ENCODE results near the gene ARHGAP26.

Gene ARHGAP26

DNA sequence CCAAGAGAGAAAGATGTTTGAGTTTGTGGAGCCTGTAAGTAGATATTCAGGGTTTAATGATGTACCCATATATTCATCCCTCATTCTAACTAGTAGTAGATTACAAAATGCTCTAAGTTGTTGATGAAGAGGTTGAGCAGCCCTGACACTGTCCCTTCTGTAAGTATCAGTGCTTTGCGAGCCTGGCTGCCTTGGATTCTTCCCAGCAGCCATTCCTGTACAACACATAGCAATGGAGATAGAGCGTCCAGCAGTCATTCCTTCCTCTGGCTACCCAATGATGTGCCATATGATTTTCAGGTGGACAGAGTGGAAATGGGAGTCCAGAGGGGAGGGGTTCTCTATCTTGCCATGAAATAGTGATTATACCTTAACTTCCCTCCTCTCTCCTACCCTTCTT lies 124.1 kb downstream of the ARHGAP26 start:
- in situ Hi-C loops (cut with MboI; ENCODE audit: low sequenced_read_pairs) = loop anchor here (25.0 kb wide), 1 partner anchor 282 kb away; no protein-coding TSS in a partner anchor

GRCh38 chr5:142894749-142895148 lies 124.6 kb downstream of the ARHGAP26 start:
- in situ Hi-C loops (cut with MboI; ENCODE audit: low sequenced_read_pairs) = loop anchor here (25.0 kb wide), 1 partner anchor 282 kb away; no protein-coding TSS in a partner anchor

- in situ Hi-C loops (cut with MboI; ENCODE audit: low sequenced_read_pairs) = loop anchor here (25.0 kb wide), 1 partner anchor 284 kb away; no protein-coding TSS in a partner anchor
These were observed 126.3 kb downstream of the ARHGAP26 start for GRCh38 chr5:142896325-142897007.

DNA sequence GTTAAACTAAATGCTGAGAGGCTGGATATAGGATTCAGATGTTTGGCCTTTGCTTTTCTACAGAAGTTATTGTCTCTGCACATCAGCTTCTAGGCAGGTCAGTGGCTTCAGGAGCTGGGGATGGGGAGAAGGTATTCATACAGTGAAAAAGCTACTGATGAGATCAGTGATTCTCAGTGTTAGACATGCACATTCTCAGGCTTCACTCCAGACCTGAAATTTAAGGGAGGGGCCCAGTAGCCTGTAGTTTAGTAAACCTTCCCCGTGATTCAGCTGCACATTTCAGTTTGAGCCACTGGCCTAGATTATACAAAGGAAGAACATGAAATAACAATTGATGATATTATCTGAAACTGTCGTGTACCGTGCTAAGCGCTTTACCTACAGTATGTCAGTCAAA lies 127.2 kb downstream of the ARHGAP26 start:
- in situ Hi-C loops (cut with MboI; ENCODE audit: low sequenced_read_pairs) = loop anchor here (25.0 kb wide), 1 partner anchor 285 kb away; no protein-coding TSS in a partner anchor

- in situ Hi-C loops (cut with MboI; ENCODE audit: low sequenced_read_pairs) = loop anchor here (25.0 kb wide), 3 partner anchors 936 to 1286 kb away; no protein-coding TSS in a partner anchor
These were observed 130.8 kb downstream of the ARHGAP26 start for GRCh38 chr5:142900927-142901326.

DNA sequence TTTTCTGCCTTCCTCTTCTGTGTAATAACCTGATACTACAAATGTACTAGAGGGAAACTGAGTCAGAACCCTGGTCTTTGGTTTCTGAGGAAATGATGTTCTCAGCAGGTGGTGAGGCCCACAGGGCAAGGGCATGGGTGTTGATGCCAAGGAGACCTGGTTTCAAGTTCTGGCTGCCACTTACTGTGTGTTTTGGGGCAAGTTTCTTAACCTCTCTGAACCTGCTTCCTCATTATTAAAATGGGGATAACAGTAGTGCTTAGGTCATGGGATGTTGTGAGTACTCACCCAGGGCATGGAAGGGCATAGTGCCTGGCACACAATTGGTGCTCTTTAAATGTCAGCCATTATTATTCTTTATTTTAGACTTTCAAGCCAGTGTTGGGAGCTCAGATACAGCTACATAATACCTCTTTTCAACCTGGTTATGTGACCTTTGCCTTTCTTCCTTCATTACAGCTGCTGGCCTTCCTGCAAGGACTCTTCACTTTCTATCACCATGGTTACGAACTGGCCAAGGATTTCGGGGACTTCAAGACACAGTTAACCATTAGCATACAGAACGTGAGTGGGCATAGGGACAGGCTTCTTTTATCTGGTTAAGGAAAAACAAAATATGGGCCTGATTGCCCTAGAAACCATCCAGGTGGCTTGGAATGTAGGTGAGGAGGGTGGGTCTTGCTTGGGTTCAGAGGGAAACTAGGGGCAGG lies 131.5 kb downstream of the ARHGAP26 start:
- in situ Hi-C loops (cut with MboI; ENCODE audit: low sequenced_read_pairs) = loop anchor here (25.0 kb wide), 3 partner anchors 936 to 1286 kb away; no protein-coding TSS in a partner anchor

DNA sequence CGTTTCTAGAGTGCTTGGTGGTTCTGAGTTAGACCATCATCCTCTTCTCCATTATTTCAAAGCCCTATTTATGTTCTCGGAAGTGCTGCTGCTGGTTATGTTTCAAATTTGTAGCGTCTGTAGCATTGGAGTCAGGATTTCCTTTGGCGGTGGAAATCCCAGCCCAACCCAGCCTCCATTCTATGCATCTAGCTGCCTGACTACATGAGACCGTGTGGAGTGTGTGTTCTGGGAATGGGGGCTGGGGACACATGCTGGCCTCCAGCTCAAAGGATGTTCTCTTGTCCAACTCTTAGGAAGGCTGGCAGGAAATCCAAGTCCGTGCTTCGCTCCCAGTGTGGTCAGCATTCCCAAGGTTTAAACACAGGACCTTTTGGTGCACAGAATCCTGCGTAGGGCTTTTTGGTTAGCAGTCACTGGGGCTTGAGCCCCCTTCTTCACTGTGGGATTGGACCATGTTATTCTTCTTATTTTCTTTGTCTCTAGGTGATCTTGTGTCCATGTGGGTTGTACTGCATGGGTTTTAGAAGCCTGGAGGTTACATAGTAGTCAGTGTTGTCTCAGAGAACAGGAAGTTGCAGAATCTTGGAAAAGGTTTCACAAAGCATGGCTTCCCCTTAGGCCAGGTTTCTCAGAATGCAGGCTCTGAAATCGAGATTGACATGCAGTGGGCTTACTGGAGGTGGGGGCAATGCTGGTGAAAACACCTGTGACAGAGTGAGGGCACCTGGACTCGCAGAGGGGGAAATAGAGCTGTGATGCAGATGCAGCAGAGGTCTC lies 132.2 kb downstream of the ARHGAP26 start:
- in situ Hi-C loops (cut with MboI; ENCODE audit: low sequenced_read_pairs) = loop anchor here (25.0 kb wide), 3 partner anchors 935 to 1285 kb away; no protein-coding TSS in a partner anchor

DNA sequence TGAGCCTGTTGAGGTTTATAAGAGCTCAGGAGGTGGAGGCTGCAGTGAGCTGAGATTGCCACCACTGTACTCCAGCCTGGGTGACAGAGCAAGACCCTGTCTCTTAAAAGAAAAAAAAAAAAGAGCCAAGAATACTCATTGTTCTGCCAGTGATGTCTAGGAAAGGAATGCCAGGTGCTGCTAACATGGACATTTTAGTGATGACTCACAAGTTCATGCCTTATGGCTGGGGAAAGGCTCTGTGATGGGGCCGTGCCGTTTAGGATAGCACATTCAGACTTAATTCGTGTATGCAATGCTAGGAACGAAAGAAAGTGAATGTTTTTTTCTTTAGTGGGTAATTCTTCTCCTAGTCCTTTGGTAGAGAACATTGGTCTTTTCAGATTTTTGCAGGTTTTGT lies 134.2 kb downstream of the ARHGAP26 start:
- in situ Hi-C loops (cut with MboI; ENCODE audit: low sequenced_read_pairs) = loop anchor here (25.0 kb wide), 3 partner anchors 933 to 1283 kb away; no protein-coding TSS in a partner anchor

DNA sequence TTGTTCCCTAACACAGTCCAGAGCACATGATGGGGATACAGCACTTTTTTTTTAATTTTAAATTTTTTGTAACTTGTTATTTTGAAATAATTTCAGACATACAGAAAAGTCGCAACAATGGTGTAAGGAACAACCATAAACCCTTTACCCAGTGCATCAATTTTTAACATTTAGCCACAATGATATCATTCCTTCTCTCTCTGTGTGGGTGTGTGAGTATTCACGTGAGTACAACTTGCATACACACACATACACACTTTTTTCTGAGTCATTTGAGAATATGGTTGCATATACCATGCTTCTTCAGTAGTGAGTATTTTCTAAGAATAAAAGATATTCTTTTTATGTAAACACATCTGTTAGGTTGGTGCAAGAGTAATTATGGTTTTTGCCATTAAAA lies 135.2 kb downstream of the ARHGAP26 start:
- in situ Hi-C loops (cut with MboI; ENCODE audit: low sequenced_read_pairs) = loop anchor here (25.0 kb wide), 3 partner anchors 932 to 1282 kb away; no protein-coding TSS in a partner anchor

GRCh38 chr5:142906863-142907671 lies 136.9 kb downstream of the ARHGAP26 start:
- in situ Hi-C loops (cut with MboI; ENCODE audit: low sequenced_read_pairs) = loop anchor here (25.0 kb wide), 3 partner anchors 930 to 1280 kb away; no protein-coding TSS in a partner anchor

GRCh38 chr5:142908659-142909058 lies 138.5 kb downstream of the ARHGAP26 start:
- in situ Hi-C loops (cut with MboI; ENCODE audit: low sequenced_read_pairs) = loop anchor here (25.0 kb wide), 3 partner anchors 929 to 1279 kb away; no protein-coding TSS in a partner anchor

DNA sequence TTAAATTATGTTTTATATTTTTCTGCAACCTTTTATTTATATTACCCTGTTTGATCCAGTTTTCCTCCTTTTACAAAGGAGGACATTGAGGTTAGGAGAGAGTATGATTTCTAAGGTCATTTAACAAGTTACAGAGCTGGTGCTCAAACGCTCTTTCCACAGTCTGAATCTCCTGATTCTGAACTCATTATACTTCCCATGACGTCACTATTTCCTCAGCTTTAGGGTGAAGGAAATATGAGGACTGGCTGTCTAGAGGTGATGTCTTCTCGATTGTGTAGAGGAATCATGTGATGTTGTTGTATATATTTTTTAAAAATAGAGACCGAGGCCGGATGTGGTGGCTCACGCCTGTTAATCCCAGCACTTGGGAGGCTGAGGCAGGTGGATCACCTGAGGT lies 140.0 kb downstream of the ARHGAP26 start:
- in situ Hi-C loops (cut with MboI; ENCODE audit: low sequenced_read_pairs) = loop anchor here (25.0 kb wide), 3 partner anchors 927 to 1277 kb away; no protein-coding TSS in a partner anchor

DNA sequence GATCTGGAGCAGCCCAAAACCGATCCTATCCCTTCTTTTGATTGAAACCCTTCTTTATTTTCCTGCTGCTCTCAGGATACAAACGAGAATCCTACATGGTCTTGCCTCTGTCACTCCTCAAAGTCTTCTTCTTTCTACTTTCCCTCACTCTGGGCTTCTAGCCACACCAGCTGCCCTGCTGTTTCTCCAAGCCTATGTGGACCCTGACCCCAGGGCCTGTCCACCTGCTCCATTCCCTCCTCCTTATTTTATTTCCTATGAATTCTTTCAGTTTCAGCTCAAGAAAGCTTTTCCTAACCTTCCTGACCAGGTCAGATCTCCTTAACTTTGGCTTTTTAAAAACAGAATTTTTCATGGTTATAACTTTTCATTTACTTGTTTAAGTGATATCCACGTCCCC lies 141.0 kb downstream of the ARHGAP26 start:
- in situ Hi-C loops (cut with MboI; ENCODE audit: low sequenced_read_pairs) = loop anchor here (25.0 kb wide), 3 partner anchors 926 to 1276 kb away; no protein-coding TSS in a partner anchor

- in situ Hi-C loops (cut with MboI; ENCODE audit: low sequenced_read_pairs) = loop anchor here (25.0 kb wide), 3 partner anchors 926 to 1276 kb away; no protein-coding TSS in a partner anchor
These were observed 141.6 kb downstream of the ARHGAP26 start for GRCh38 chr5:142911775-142912174.

DNA sequence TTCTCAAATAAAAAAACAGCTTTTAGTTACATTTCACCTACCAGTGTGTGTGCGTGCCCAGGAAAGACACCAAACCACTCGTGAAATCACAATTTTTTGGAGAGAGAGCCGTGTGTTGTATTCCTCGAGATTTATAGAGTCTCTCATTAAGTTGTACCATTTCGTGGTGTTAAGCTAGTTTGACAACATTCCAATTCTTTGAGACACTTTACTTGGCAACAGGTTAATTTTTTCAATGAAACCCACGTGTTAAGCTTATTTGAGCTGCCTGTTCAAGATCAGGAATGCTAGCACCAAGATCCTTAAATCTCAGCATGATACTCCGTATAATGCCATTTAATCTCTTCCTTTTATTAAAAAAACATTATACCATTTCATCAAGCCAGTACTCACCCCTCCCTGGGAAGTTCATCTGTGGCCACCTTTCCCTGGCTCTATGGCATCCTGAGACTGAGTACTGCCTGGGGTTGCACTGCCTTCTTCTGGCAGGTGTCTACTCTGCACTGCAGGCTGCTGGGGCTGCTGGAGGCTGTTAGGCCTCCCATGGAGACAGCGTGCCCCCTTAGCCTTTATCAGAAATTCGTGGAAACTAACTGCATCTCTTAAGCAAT lies 143.7 kb downstream of the ARHGAP26 start:
- in situ Hi-C loops (cut with MboI; ENCODE audit: low sequenced_read_pairs) = loop anchor here (25.0 kb wide), 3 partner anchors 923 to 1273 kb away; no protein-coding TSS in a partner anchor

DNA sequence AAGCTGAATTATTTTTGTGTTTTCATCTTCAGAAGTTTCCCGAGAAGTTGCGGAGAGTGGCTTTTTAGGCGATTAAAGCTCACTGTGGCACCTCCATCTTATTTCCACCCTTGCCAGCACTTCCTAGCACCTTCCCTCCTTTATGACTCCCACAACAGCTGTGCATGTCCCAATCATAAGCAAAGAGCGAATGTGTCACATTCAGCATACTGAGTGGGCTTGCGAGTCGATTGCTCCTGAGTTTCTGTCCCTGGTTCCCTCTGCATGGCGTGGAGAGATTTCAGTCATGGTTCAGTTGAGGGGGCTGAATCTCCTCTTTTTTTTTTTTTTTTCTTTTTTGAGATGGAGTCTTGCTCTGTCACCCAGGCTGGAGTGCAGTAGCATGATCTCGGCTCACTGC lies 144.9 kb downstream of the ARHGAP26 start:
- in situ Hi-C loops (cut with MboI; ENCODE audit: low sequenced_read_pairs) = loop anchor here (25.0 kb wide), 3 partner anchors 922 to 1272 kb away; no protein-coding TSS in a partner anchor

DNA sequence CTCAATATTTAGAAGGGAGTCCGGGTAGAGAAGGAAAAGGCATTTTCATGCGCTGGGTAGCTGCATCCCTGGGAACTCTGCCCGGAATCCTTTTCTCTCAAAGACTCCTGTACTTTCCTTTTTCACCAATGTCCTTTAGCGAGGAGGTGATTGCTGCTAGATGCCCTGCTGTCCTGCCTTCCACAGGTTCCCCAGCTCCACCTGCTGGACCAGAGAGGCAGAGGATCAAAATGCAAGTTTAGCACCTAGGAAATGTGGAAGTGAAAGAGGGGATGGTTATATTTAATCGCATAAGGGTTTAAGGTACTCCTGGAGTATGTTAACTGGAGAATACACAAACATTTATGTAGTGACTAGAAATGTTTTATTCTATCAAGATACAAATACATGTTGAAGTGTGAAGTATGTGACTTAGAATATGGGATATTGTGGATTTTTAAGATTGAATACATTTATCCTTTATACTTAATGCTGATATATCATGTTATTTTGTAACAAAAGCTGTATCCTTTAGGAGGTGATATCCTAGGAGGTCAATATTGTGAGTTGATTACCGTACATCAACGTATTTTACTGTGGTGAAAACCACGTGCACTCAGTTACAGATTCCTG lies 145.7 kb downstream of the ARHGAP26 start:
- in situ Hi-C loops (cut with MboI; ENCODE audit: low sequenced_read_pairs) = loop anchor here (25.0 kb wide), 3 partner anchors 921 to 1271 kb away; no protein-coding TSS in a partner anchor

- in situ Hi-C loops (cut with MboI; ENCODE audit: low sequenced_read_pairs) = loop anchor here (25.0 kb wide), 3 partner anchors 918 to 1268 kb away; no protein-coding TSS in a partner anchor
These were observed 148.9 kb downstream of the ARHGAP26 start for GRCh38 chr5:142918959-142919635.
